Heart left ventricle (tissue), 13 donors: Measurements from ENCODE around the gene KCND1.

Experiments
- CTCF ChIP-seq, 12 donors: fragments of 200-600 bp; sonication (generic) in 4 of 12; IDR thresholded peaks; one replicate each; pipeline versions ENCODE4 v1.5.0 to v1.8.0; 2018 to 2022; ENCODE audit warnings: antibody characterized with exemption in 12 of 12, mild to moderate bottlenecking in 5 of 12
- POLR2A ChIP-seq, 2 donors: fragments of 450-650 bp; IDR thresholded peaks; one replicate each; pipeline ENCODE4 v1.6.1; 2017; ENCODE audit warnings: antibody characterized with exemption in 2 of 2, mild to moderate bottlenecking in 2 of 2, moderate library complexity in 2 of 2
- donor health status: ischemic (EF 13 %, LVEDD 7.1; RV severe dilation, severe dysfunction).
- donor health status: DM: no; HTN: yes; CAD: no.
- donor health status: DM: no; HTN: no; CAD: no.
- donor health status: ischemic (EF 25% LVEDD 6.9; RV normal size, moderate dysfunction).
- donor health status: ischemic (EF 25% LVEDD 5.7; RV mildly dilated, moderate dysfunction).
- donor health status: ischemic (EF 35%, LVEDD 5.7; RV mildly dilated, moderate dysfunction).
- donor health status: nonischemic (EF 11% LVEDD 7.7; RV severe dilation, severe dysfunction).
- donor health status: DM: yes; HTN: yes; CAD: no.
- donor health status: PGD.
- donor health status: ischemic (EF 29% LVEDD 5.4; RV normal size, mild dysfunction).
- donor health status: nonischemic (EF 23%, LVEDD 6.1; RV moderate dilation, normal function).

GRCh38 chrX:48935301-48935670, 36.4 kb downstream of the KCND1 start:
- no peak for TF ChIP-seq CTCF (IDR thresholded peaks at IDR 0.05)
- no peak for TF ChIP-seq POLR2A (IDR thresholded peaks at IDR 0.05)
